GM19023 (cell line): ENCODE data around the gene PCGF2.

Source experiments
- ATAC-seq: cut with Tn5 transposase; IDR thresholded peaks from one replicate; pipeline ENCODE4 v1.9.1; 2021; ENCODE audit warnings: mild to moderate bottlenecking, moderate library complexity; ENCODE audit not compliant: unreplicated experiment

The PCGF2 gene

DNA sequence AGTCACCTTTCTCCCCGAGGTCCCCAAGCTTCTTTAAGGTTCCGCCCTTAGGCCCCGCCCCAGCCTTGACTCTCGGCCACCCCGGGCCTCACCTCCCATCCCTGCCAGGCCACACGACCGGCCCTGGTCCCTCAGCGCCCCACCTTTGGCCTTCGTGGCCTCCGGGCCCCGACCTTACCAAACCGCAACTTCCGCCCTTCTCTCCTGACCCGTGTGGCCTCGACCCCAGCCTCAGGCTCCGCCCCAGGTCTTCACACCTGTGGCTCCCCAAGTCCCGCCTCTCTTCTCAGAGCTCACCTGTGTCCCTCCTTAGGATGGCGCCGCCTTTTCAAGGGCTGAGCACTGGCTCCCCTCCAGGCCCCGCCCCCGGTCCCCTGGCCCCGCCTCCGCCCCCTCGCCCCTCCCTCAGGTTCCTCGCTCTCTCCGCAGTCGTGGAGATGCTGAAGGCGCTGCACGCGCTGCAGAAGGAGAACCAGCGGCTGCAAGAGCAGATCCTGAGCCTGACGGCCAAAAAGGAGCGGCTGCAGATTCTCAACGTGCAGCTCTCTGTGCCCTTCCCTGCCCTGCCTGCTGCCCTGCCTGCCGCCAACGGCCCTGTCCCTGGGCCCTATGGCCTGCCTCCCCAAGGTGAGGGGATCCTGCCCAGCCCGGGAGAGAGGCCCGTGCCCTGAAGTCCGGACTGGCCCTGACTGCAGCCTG is 28.0 kb downstream of the PCGF2 start:
- no peak for ATAC-seq

DNA sequence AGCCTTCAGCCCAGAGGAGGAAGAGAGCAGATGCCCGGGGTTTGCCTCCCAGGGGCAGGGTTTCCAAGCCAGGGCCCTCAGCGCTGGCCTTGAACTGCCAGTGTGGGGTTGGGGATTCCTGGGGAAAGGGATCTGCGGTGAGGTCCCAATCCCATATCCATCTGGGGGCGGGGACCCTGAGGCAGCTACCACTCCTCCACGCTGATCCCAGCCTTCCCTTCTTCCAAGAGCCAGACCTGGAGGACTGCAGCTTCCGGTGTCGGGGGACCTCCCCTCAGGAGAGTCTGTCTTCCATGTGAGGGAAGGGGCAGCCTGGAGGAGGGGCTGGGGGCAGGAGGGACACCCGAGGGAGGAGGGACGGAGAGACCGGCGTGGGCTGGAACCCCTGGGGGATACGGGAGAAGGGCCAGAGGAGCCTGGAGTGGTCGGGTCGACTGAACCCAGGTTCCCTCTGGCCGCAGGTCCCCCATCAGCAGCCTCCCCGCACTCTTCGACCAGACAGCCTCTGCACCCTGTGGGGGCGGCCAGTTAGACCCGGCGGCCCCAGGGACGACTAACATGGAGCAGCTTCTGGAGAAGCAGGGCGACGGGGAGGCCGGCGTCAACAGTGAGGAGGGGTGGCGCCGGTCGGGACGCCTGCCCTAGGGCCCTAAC is 28.7 kb downstream of the PCGF2 start:
- no peak for ATAC-seq

DNA sequence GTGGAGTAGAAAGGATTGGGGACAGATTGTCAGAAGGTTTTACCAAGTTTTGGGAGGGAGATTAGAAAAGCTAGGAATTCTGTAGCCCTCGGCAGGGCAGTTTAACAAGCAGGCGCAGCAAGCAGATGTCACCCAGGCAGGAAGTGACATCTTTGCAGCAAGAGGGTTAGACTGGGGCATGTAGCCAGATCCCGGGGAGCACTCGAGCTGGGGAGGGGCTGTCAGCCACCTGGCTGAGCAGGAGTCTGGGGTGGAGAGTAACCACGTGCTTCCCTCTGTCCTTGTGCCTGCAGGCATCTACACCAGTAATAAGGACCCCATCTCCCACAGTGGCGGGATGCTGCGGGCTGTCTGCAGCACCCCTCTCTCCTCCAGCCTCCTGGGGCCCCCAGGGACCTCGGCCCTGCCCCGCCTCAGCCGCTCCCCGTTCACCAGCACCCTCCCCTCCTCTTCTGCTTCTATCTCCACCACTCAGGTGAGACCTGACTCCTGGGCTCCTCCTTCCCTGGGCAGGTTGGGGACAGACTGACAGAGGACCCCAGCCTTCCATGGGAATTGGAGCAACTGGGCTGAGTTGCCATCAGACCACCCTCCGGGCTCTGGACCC is 30.9 kb downstream of the PCGF2 start:
- ATAC-seq: no peak

DNA sequence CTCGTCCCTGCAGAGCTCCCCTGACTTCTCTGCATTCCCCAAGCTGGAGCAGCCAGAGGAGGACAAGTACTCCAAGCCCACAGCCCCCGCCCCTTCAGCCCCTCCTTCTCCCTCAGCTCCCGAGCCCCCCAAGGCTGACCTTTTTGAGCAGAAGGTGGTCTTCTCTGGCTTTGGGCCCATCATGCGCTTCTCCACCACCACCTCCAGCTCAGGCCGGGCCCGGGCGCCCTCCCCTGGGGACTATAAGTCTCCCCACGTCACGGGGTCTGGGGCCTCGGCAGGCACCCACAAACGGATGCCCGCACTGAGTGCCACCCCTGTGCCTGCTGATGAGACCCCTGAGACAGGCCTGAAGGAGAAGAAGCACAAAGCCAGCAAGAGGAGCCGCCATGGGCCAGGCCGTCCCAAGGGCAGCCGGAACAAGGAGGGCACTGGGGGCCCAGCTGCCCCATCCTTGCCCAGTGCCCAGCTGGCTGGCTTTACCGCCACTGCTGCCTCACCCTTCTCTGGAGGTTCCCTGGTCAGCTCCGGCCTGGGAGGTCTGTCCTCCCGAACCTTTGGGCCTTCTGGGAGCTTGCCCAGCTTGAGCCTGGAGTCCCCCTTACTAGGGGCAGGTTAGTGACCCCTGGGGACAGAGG is 31.6 kb downstream of the PCGF2 start:
- no peak for ATAC-seq

DNA sequence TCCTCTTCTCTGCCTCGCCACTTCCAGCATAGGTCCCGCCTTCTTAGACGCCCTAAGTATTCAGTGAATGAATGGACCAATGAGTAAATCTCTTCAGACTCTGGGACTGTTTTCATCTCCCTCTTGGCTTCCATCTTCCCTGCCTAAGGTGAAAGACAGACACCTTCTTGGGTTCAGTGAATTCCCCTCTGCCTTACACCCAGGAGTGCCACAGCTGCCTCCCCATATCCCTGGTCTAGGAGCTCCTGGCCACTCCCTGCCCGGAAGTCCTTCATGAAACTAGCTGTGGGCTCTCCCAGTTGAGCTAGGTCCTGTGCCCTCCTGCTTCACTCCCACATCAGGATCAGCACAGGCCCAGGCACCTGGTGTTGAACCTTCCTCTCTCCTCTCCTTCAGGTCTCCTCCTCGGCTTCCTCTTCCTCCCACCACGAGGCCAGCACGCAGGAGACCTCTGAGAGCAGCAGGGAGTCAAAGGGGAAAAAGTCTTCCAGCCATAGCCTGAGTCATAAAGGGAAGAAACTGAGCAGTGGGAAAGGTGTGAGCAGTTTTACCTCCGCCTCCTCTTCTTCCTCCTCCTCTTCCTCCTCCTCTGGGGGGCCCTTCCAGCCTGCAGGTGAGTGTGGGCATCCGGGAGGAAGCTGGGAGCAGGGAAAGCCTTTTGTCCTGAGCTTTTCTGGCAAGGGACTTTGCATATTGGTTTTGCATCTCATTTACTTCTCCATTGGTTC is 32.8 kb downstream of the PCGF2 start:
- no peak for ATAC-seq

DNA sequence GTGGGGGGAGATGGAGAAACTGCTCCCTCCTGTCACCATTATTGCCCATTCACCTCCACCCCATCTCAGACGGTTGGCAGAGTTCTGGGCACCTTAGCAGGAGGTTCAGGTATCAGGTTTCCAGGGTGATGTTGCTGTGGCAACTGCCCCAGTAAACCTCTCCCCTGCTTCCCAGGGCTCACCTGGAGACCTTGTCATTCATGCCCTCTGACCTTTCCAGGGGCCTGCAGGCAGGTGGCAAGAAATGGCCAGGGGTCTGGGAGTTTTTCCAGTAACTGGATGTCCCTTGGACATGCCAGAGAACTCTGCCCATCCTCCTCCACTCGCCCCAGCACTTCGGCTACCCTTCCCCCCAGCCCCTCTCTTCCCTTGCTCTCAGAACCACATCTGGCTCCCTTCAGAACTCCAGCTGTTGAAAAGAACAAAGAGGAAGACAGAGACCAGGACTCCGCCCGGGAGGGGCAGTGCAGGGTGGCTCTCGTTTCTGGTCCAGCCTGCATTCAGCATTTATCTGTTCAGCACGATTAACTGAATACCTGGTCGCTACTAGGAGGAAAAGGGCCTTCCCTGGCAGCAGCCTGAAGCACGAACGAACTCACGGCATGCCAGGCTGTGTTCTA is 34.6 kb downstream of the PCGF2 start:
- ATAC-seq: no peak

DNA sequence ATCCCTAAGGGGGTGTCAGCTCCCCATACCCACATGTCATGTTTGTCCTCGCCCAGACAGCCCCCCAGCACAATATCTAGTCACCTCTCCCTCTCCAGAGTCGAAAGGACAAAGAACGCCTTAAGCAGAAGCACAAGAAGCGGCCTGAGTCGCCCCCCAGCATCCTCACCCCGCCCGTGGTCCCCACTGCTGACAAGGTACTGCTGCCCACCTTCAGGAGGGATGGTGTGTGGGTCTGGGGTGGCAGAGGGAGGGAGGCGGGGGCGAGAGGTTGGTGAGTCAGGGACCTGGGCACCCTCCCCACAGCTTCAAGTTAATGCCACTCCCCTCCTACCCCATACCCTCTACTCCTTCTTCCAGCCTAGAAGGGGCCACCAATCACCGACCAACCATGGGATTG is 35.5 kb downstream of the PCGF2 start:
- no peak for ATAC-seq

DNA sequence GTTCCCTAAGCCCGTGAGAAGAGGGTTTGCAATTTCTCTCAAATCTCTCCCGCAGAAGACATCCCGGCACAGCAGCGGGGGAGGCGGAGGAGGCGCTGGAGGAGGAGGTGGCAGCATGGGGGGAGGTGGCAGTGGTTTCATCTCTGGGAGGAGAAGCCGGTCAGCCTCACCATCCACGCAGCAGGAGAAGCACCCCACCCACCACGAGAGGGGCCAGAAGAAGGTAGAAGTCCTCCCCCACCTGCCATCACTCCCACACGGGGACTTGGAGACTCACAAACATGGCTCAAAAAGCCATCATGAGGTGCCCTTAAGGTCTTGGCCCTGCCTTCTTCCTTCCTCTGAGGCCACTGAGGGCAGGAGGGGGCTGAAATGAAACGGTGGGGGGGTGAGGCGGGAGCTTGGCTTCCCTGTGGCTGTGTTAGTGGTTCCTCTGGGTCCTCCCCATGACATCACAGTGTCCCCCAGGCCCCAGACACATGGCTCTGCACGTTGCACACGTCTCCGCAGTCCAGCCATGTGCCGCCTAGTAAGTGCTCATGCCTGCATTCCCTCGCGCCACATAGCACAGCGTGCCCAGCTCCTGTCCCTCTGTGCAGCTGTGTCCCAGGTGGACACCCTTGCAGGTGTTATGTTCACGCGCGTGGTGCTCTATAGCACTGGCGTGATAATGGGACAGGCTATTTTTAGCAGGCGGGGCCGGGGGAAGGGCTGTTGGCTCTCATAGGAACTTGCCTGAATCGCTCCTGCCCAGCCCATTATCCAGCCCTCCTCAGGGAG is 36.2 kb downstream of the PCGF2 start:
- no peak for ATAC-seq

DNA sequence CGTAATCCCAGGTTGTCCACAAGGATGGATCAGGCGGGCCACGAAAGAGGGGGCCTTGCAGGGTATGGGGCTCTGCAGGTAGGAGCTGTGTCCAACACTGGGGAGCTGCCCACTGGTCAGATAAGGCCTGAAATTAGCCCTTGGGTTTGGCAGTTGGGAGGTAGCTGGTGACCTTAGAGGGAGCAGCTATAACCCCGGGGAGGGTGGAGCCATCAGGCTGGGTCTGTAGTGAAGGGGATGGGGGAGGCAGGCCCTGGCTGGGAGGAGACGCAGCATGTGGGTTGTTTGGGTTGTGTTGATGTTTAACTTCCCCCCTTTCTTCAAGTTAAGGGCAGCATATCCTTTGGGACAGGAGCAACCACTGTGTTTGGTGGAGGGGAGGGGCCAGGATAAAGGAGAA is 37.2 kb downstream of the PCGF2 start:
- ATAC-seq: no peak

DNA sequence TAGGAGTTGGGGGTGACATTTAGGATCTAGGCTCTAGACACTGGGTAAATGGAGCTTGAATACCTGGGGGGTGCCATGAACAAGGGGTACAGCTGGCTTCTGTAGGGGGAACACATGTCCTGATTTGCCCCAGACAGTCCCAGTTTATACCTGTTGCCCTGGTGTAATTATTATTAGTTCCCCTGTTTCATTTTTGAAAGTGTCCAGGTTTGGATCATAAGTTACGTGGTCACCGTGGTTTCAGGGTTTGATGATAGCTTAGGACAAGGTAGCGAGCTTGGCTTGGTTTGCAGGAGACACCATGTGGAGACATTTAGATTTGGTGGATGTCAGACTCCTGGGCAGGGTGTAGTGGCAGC is 37.6 kb downstream of the PCGF2 start:
- ATAC-seq: no peak

DNA sequence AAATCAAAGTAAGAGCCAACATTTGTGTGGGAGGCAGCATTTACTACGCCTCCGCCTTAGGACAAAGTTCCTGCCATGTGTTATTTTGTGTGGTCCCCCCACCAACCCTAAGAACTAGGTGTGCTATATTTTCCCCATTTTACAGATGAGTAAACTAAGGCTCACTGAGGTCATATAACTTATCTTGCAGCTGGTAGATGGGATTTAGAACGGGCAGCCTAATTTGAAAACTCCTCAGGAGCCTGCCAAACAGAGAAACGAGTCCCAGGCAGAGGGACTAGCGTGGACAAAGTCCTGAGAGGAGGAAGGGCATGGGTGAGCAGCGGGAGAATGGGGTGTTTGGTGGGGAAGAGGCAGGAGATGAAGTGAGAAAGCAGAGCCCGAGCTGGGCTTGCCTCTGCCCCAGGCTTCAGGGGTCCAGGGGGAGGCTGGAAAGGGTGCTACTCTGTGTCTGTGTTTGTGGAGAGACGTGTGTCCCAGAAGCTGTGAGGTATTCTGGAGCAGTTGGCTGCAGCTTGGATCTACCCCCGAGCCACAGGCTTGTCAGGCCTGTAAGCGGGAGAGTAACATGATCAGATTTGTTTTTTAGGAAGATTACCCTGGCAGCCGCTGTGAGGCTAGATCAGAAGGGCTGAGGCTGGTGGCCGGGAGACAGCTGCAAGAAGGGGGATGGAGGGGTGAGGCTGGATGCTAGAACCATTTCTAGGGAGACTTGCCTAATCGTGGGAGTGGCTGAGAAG is 38.1 kb downstream of the PCGF2 start:
- no peak for ATAC-seq

DNA sequence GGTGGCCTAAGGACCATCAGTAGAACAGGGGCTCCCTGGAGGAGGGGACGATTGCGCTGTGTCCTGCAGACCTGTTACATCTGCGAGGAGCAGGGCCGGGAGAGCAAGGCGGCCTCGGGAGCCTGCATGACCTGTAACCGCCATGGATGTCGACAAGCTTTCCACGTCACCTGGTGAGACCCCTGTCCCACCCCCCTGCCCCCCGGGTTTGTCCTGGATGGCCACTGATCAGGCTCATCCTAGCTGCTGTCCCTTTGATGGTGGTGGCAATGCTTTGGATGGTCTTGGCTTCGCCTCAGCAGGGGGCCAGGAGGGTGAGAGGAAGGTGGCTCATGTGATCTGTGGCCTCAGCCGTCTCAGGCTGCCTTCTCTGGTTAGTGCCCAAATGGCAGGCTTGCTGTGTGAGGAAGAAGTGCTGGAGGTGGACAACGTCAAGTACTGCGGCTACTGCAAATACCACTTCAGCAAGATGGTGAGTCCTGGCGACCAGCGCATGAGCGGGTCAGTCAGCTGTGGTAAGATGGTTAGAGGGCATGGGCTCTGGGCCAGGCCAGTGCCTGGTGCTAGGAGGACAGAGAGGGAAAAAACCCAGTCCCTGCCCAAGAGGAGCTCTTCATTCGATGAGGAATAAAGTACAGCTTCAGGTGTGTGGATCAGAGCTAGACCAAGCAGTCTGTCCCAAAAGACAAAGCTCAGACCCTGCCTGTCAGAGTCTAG is 38.9 kb downstream of the PCGF2 start:
- ATAC-seq: no peak

DNA sequence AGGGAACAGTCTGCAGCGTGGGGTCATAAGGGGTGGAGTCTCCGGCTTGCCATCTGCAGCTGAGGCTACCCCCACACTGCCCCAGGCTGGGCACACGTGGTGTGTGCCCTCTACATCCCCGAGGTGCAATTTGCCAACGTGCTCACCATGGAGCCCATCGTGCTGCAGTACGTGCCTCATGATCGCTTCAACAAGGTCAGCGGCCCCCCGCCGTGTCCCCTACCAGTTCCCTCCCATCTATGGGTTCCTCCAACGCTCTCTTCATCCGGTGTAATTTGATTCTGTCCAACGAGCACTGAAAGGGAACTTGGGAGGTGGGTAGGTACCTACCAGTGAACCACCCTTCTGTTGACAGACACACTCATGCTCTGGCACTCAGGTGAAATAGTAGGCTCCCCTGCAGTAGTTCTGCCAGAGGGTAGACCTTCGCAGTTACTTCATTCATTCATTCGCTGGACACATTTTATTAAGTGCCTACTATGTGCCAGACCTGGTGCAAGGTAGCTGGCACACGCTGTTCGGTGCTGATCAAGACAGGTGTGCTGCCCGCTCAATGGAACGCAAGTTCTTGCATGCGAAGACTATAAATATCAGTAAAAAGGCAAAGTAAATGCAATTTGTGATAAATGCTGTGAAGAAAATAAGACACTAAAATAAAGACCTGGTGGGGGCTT is 40.3 kb downstream of the PCGF2 start:
- no peak for ATAC-seq

DNA sequence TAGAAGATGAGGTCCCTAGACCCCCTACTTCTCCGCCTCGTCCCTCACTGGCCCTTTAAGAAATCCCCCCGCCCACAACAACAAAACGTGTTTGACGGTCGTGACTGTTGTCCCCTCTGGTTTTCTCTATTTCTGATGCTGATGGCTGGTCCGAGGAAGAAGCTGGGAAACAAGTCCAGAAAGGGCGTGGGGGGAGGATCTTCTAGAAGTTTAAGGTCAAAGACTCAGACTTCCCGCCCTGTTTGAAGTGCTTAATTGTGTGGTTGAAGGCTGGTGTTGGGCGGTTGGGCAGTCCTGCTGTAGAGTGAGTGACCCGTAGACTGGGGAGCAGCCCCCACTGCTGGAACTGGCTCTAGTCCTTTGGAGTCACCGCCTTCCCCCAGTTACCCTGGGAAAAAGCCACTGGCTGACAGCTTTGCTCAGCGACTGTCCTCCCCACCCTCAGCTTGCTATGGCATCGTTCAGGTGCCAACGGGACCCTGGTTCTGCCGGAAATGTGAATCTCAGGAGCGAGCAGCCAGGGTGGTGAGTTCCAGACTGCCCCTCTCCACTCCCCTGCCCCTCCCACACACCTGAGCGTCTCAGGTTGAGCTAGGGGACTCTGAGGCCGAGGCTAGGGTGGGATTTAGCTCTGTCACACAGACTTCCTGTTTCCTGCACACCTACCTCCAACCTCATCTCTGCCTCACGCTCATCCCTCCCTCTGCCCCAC is 41.5 kb downstream of the PCGF2 start:
- no peak for ATAC-seq

DNA sequence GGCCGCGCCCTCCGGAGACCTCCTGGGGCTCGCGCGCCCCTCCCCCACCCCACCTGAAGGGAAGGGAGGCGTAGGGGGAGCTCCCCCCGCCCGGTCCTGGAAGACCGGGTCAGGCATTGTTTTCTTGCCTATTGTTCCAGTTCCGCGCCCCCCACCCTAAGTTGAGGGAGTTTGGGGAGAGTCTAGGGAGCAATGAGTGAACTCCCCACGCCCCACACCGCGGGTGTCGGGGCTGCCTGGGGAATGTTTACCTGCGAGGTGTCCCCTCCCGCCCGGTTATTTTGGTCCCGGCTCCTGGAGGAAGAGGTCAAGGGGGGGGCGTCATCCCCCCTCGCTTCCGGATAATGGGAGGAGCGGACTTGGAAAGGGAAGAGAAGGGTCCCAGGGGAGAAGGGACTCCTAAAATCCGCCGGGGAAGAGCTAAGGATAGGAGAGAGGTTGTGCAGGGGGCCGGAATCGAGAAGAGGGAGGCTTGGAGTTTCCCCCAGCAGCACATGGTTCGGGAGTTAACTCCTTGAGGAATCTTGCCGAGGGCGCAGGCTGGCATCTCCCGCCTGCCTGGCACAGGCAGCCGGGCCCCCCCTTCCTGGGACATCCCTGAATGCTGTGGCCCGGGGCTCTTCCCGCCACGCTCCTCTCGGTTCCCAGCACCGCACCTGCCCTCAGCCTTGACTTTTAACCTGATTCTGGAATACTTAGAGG is 42.2 kb downstream of the PCGF2 start:
- ATAC-seq: no peak

DNA sequence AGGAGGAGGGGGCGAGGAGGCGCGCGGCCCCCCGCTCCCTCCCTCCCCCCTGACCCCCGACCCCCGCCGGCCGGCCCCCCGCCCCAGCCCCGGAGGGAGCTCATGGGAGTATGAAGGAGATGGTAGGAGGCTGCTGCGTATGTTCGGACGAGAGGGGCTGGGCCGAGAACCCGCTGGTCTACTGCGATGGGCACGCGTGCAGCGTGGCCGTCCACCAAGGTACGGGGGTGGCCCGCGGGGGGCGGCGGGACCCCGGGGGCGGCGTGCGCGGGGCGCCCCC is 42.7 kb downstream of the PCGF2 start:
- no peak for ATAC-seq
